Prostate gland (tissue), 2 donors: ENCODE data around the gene FAM236D. TPM values are rescaled to one million over a fixed set of nuclear protein-coding genes. Genes with fewer than 3 reads are reported as not detected.
"Not testable (repeated sequence)": the region's sequence is repeated elsewhere in the genome, so short reads cannot be mapped to it uniquely, and the experiment has no call there.

Experiments
- DNase-seq: peaks from one replicate; pipeline ENCODE4 v3.0.0-alpha.2; 2019; ENCODE audit warnings: low spot score
- H3K27ac ChIP-seq, 2 donors: fragments of 200-600 bp; sonication (generic); 2 replicates each; pipeline ENCODE4 v1.5.1; 2017 to 2019
- H3K27me3 ChIP-seq: fragments of 200-600 bp; sonication (generic); replicated peaks from 2 replicates; pipeline ENCODE4 v1.5.1; 2019; ENCODE audit not compliant: insufficient read depth
- H3K36me3 ChIP-seq, 2 donors: fragments of 200-600 bp; sonication (generic); 1 replicate in 1 of 2; 2 replicates in 1 of 2; pipeline versions ENCODE4 v1.5.1 to v1.8.1; 2017 to 2019
- H3K4me1 ChIP-seq: fragments of 200-600 bp; sonication (generic); replicated peaks from 2 replicates; pipeline ENCODE4 v1.5.1; 2019
- H3K4me3 ChIP-seq, 2 donors: fragments of 200-600 bp; sonication (generic); 2 replicates each; pipeline ENCODE4 v1.5.1; 2017 to 2019
- H3K9me3 ChIP-seq: fragments of 200-600 bp; sonication (generic); 2 replicates; pipeline ENCODE4 v1.5.1; 2017
- WGBS: methylation state at CpG from one replicate; pipeline ENCODE4 v1.1.5; 2018; 5-methylcytosine and 5-hydroxymethylcytosine counted together
- intact Hi-C: fragments of 100-400 bp; cut with DNase I; formaldehyde crosslinking; loops from one replicate; pipeline ENCODE4 v1.14.2; 2022
- total RNA-seq, 2 donors: library from RNA; depleted of rRNA; stranded (reverse); fragments of >200 nt; gene quantifications; one replicate each; pipeline ENCODE4 v1.1.0, GENCODE V29; 2016

Gene FAM236D
- not detected for total RNA-seq

- WGBS, result no CpG with 5 or more reads among the region's 13 CpGs
- H3K4me3 ChIP-seq, DNase-seq, H3K27ac ChIP-seq, H3K4me1 ChIP-seq, H3K27me3 ChIP-seq, H3K36me3 ChIP-seq, H3K9me3 ChIP-seq, intact Hi-C loops: not testable (repeated sequence)
Measured at GRCh38 chrX:72808110-72808509, at the start of gene FAM236D. Gene FAM236D (minus strand): TSS chrX:72808210. CDS start chrX:72808110, 100 bp downstream.

DNA sequence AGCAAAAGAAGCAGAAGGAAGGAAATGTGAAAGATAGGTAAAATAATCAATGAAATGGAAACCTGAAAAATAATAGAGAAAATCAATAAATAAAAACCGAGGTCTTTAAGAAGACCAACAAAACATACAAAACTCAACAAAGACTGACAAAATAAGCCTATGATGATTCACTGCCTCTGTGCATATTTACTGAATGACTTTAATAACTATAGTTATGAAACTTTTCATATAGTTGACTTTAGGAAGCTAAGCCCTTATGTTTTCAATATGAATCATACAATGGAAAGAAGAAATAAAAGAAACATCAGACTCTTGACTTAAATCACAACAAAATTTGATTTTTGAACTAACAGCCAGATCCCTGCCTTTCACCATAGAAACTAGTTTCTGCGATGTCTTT, 29.5 kb upstream of the FAM236D start:
- DNase-seq, H3K27ac ChIP-seq, H3K36me3 ChIP-seq, intact Hi-C loops, H3K4me1 ChIP-seq, H3K9me3 ChIP-seq, H3K27me3 ChIP-seq, H3K4me3 ChIP-seq: not testable (repeated sequence)
- no CpG with 5 or more reads among the region's 2 CpGs for WGBS

DNA sequence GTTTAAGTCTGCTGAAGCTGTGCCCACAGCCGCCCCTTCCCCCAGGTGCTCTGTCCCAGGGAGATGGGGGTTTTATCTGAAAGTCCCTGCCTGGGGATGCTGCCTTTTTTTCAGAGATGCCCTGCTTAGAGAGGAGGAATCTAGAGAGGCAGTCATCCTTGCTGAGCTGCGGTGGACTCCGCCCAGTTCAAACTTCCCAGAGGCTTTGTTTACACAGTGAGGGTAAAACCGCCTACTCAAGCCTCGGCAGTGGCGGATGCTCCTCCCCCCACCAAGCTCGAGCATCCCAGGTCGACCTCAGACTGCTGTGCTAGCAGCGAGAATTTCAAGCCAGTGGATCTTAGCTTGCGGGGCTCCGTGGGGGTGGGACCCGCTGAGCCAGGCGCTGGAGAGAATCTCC, 22.7 kb upstream of the FAM236D start:
- H3K4me1 ChIP-seq, H3K36me3 ChIP-seq, H3K27me3 ChIP-seq, H3K4me3 ChIP-seq, DNase-seq, H3K27ac ChIP-seq, H3K9me3 ChIP-seq, intact Hi-C loops: not testable (repeated sequence)
- WGBS, result no CpG with 5 or more reads among the region's 13 CpGs

- H3K27ac ChIP-seq, intact Hi-C loops, DNase-seq, H3K36me3 ChIP-seq, H3K27me3 ChIP-seq, H3K4me3 ChIP-seq, H3K9me3 ChIP-seq, H3K4me1 ChIP-seq: not testable (repeated sequence)
- no CpG with 5 or more reads among the region's 3 CpGs for WGBS
Measured at GRCh38 chrX:72790390-72790789, 17.6 kb downstream of the FAM236D start.

DNA sequence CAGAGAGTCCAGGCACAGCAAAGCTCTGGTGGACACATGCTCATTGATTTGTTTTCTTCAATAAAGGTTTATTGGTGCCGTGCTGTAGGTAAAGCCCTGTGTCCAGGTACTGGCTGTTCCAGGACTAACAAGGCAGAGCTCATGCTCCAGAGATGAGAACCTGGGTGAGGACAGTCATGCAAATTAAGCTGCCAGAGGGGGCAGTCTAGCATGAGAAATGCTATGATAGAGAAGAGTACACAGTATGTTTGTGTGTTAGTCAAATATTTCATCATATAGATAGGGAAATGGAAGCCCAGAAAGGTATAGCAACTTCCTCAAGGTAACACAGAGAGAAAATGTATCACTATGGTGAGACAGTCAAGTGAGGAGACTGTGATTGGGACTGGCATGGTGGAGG, 19.9 kb downstream of the FAM236D start:
- H3K4me1 ChIP-seq, H3K9me3 ChIP-seq, intact Hi-C loops, H3K27ac ChIP-seq, DNase-seq, H3K4me3 ChIP-seq, H3K36me3 ChIP-seq, H3K27me3 ChIP-seq: not testable (repeated sequence)
- WGBS, result no CpG with 5 or more reads among the region's 1 CpG

DNA sequence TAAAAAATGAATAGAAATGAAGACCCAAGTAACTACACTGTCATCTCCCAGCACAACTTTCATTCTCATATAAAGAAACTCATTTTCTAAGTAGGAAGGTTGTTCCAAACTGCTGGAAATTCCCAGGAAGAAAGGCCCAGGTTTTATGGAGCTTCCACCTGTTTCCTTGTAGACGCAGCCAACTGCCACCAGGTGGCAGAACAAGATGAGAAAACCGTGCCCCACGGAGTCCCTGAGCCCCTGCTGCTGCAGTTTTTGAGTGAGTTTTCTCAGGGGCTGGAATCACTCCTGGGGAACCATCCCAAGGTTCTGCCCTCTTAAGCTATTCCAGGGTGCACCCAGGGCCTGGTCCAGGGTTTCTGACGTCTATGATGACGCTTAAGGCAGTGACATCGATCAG, 24.0 kb downstream of the FAM236D start:
- H3K4me1 ChIP-seq, H3K4me3 ChIP-seq, H3K27ac ChIP-seq, DNase-seq, intact Hi-C loops, H3K27me3 ChIP-seq, H3K9me3 ChIP-seq, H3K36me3 ChIP-seq: not testable (repeated sequence)
- WGBS, result no CpG with 5 or more reads among the region's 6 CpGs

- intact Hi-C loops, H3K4me3 ChIP-seq, H3K9me3 ChIP-seq, H3K4me1 ChIP-seq, H3K27me3 ChIP-seq, H3K36me3 ChIP-seq, H3K27ac ChIP-seq, DNase-seq: not testable (repeated sequence)
- WGBS, result no CpG with 5 or more reads among the region's 8 CpGs
Measured at GRCh38 chrX:72783365-72783936, 24.6 kb downstream of the FAM236D start.

GRCh38 chrX:72782560-72782959, 25.4 kb downstream of the FAM236D start, which contains the start of gene FAM236B:
Gene FAM236B (minus strand): TSS chrX:72782660. CDS start chrX:72782560, 100 bp downstream.
- H3K36me3 ChIP-seq, DNase-seq, H3K27ac ChIP-seq, H3K9me3 ChIP-seq, H3K27me3 ChIP-seq, H3K4me3 ChIP-seq, H3K4me1 ChIP-seq, intact Hi-C loops: not testable (repeated sequence)
- WGBS, result no CpG with 5 or more reads among the region's 15 CpGs

- H3K4me1 ChIP-seq, H3K27ac ChIP-seq, H3K36me3 ChIP-seq, H3K4me3 ChIP-seq, DNase-seq, H3K9me3 ChIP-seq, intact Hi-C loops, H3K27me3 ChIP-seq: not testable (repeated sequence)
- no CpG with 5 or more reads among the region's 6 CpGs for WGBS
Measured at GRCh38 chrX:72778146-72778545, 29.9 kb downstream of the FAM236D start.

GRCh38 chrX:72777467-72777790, 30.6 kb downstream of the FAM236D start:
- not testable (repeated sequence) for DNase-seq, H3K27me3 ChIP-seq

GRCh38 chrX:72776653-72777466, 31.1 kb downstream of the FAM236D start, which contains the start of gene DMRTC1B:
Gene DMRTC1B (plus strand): TSS chrX:72776890. CDS start chrX:72845136, 68,246 bp downstream.
- H3K27ac ChIP-seq, H3K36me3 ChIP-seq, H3K27me3 ChIP-seq, H3K4me3 ChIP-seq, DNase-seq, H3K9me3 ChIP-seq, H3K4me1 ChIP-seq, intact Hi-C loops: not testable (repeated sequence)
- no CpG with 5 or more reads among the region's 44 CpGs for WGBS

More at GRCh38 chrX:72777467-72777790, 30.6 kb downstream of the FAM236D start:
- H3K4me3 ChIP-seq, intact Hi-C loops, H3K36me3 ChIP-seq, H3K9me3 ChIP-seq, H3K27ac ChIP-seq, H3K4me1 ChIP-seq: not testable (repeated sequence)
- no CpG with 5 or more reads among the region's 15 CpGs for WGBS

DNA sequence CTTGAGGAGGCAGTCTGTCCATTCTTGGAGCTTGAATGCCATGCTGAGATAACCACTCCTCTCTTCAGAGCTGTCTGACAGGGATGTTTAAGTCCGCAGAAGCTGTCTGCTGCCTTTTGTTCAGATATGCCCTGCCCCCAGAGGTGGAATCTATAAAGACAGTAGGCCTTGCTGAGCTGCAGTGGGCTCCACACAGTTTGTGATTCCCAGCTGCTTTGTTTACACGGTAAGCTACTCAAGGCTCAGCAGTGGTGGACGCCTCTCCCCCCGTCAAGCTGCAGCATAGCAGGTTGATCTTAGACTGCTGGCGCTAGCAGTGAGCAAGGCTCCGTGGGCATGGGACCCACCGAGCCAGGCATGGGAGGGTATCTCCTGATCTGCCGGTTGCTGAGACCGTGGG, 47.6 kb downstream of the FAM236D start:
- intact Hi-C loops, H3K36me3 ChIP-seq, H3K4me1 ChIP-seq, H3K9me3 ChIP-seq, H3K27ac ChIP-seq, H3K27me3 ChIP-seq, H3K4me3 ChIP-seq, DNase-seq: not testable (repeated sequence)
- WGBS, result no CpG with 5 or more reads among the region's 9 CpGs
